Mucosa of gallbladder (tissue), 1 donor: ENCODE measurements around the gene OR6N1. TPM values are rescaled to one million over a fixed set of nuclear protein-coding genes. Genes with fewer than 3 reads are reported as not detected.

Experiments used
- DNase-seq: peaks from one replicate; pipeline ENCODE4 v3.0.0-alpha.2; 2020; ENCODE audit warnings: low spot score
- total RNA-seq: library from RNA; stranded (reverse); gene quantifications from one replicate; pipeline ENCODE4 v1.2.1, GENCODE V29; 2021
- donor health status: DM: no; HTN: no; CAD: no.

OR6N1 gene, protein sequence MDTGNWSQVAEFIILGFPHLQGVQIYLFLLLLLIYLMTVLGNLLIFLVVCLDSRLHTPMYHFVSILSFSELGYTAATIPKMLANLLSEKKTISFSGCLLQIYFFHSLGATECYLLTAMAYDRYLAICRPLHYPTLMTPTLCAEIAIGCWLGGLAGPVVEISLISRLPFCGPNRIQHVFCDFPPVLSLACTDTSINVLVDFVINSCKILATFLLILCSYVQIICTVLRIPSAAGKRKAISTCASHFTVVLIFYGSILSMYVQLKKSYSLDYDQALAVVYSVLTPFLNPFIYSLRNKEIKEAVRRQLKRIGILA
- not detected for total RNA-seq

DNA sequence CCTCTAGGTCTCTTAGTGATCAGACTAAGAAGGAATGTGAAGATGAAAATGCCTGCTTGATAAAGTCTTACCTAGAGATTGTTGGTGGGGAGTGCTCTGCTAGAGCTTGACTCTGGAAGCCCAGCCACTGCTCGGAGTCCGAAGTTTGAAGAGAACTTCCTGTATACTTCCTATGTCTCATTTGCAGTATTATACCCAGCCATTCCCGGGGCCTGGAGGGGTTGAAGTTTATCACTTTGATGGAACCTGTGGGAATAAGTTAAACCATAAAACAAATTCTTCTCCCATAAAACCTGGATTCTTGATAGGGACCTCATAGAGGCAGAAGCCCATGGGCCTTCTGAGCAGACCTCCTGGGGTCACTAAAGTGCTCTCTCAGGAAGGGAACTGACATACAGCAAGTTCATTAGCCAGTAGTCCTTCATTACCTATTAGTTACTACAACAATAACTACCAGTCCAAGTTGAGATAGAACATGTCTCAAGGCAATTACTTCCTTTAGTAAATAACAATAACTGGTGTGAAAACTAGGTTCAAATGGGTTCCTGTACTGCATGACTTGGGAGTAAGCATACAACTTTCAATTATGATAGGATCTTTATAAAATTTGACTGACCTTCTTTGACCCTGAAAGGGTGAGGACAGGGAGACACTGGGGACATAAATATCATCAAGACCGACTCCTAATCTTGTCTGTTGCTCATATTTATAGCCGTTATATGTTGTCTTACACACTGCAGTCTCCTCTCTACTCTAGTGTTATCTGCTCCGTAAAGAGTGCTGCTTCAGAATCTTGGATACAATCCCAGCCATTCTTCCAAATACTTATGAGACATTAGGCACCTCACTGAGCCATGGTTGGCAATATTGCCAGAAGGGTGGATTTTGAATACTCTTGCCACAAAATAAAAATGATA lies at the start of gene OR6N1:
Gene OR6N1, minus strand, starts transcription at position 246 of the 917 bp plus-strand sequence. CDS start 5,513 bp downstream, outside the sequence.
- DNase-seq = no peak

DNA sequence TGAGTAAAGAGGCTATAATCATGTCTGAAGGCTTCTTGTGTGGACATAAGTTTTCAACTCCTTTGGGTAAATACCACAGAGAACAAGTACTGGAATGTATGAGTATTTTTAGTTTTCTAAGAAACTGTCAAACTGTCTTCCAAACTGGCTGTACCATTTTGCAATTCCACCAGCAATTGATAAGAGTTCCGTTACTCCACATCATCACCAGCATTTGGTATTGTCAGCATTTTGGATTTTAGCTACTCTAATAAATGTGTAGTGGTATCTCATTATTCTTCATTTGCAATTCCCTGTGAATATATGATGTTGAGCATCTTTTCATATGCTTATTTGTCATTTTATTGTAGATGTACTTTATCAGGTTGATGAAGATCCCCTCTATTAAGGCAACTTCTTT lies 49.7 kb upstream of the OR6N1 start:
- no peak for DNase-seq

DNA sequence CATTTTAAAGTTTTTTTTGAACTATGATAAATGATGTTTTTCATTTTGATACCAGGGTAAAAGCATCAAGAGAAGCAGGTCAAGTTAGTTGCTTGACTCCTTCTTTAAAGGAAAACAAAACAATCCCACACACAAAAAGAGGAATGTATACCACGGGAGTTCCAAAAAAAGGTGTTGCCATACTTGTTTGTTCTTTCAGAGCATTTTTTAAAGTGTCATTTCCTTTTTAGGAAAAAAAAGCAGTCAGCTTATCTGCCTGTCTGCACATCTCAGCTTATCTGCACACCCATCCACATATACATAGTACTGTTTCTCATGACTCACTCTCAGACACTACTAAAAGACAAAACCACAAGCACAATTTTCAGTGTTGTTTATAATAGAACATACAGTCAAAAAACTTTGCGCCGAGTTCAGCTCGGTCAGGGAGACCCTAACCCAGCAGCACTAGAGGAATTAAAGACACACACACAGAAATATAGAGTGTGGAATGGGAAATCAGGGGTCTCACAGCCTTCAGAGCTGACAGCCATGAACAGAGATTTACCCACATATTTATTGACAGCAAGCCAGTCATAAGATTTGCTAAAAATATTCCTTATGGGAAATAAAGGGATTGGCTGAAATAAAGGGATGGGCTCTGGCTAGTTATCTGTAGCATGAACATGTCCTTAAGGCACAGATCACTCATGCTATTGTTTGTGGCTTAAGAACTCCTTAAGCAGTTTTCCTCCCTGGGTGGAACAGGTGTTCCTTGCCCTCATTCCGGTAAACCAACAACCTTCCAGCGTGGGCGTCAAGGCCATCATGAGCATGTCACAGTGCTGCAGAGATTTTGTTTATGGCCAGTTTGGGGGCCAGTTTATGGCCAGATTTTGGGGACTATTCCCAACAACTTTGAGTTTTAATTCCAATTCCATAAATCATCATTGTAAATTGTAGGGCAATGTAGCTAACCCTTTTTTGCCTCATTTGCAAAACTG lies 47.8 kb upstream of the OR6N1 start:
- DNase-seq = no peak

DNA sequence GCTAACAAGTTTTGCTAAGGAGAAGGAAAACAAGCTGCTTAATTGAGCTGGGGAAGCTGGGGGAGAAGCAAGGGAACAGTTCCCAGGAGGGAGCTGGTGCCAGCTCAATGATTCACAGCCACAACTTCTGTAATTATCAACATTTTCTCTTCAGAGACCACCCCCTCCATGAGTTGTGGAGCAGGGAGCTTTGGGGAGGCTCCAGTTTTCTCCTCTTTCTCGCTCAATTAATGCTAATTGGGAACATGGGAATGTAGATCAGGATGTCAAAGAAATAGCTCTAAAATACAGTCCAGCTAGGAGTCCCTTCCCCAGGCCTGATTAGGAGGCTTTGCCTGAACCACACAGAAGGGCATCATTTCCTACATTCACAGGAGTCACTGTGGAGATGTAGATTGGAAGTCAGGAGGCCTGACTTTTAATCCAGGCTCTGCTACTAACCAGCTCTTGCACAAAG lies 47.0 kb upstream of the OR6N1 start:
- DNase-seq = no peak

DNA sequence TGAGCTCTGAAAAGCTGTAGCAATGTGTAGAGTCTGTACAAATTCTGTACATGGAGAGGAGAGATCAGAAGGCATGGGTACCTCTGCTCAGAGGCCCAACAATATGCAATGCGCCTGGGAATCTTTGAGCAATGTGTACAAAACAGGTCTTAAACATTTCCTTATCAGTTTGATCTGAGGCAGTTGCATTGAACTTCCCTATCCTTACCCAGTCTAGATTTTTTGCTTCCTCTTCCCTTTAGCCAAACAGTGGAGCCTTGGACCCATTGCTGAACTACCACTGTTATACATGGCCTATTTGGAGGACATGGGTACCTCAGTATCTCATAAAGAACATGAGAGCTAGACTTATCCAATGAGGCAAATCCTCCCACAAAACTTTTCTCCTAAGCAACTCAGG lies 46.6 kb upstream of the OR6N1 start:
- DNase-seq = no peak

DNA sequence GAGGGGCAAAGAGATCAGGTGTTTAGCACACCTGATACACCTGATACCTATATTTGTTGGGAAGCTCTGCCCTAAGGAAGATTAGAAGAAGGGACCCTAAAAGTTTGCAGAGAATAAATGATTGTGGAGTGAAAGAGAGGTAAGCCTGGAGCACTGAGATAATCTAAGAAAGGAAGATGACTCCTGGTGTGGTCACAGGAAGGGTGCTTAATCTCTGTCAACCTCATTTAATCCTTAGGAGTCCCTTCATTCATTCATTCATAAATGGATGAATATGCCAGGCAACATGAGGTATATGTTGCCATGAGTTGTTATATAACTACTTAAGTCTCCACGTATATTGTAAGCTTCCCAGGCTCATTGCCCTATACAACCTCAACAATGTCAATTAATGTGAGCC lies 43.0 kb upstream of the OR6N1 start:
- DNase-seq = no peak

DNA sequence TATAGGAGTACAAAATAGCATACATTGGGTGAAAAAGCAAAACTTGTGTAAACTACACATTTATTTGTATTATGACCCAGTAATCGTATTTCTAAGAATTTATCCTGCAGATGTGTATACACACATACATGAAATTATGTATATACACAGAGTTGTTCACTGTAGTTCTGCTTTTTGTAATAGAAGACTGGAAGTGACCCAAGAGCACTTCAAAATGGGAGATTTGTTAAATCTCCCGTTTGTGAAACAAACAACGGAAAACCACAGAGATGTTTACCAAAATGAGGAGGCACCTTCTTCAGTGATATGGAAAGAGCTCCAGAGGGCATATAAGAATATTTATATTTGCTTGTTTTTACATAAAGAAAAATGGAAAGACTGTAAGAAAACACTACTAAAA lies 41.2 kb upstream of the OR6N1 start:
- DNase-seq = no peak

DNA sequence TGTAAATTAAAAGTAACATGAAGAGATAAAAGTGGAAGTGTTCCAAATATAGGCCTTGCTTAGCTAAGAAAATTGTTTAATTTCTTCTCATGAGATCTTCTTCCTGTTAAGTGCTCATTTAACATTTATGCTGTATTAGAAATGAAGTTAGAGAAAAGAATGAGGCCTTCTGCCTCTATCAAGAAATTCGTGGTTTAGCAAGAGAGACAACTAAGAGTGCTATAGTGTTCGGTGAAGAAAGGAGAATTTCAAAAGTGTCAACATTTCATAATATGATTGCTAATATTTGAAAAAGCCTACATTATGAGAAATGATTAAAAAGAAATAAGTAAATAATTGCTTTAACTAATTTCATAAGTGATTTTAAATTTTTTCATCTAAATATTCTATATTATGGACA lies 40.3 kb upstream of the OR6N1 start:
- no peak for DNase-seq

DNA sequence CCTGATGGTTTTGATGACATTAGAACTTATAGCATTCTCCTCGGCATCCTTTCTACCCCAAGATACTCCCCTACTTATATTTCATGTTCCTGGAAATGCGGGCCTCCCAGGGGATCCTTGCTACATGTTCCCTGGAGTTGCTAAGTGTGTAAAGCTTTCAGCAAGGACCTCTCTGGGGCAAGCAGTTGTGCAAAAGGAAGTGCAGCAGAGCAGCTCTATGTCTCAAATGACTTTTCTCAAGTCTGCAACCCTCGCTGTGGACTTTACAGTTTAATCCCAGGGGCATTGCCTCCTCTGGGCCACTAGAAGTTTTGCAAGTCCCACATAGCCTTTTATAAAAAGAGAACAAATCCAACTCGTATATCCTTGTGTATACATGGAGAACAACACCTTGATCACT lies 38.3 kb upstream of the OR6N1 start:
- DNase-seq = no peak

DNA sequence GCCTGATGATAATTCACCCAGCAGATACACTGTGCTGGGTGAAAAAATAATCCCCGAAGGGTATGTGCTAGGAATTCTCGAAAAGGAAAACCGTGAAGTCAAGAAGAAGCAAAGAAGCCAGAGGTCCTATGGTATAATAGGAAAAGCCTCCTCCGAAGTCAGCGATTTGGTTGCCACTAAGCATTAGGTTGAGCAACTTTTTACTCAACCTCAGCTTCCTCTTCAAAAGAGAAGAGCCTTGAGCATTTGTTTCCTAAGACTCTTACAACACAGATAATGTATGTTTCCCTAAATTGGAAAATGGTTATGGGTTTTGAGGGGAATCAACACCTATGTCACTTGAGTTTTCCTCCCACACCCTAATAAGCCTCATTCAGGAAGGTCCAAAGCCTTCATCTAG lies 37.9 kb upstream of the OR6N1 start:
- DNase-seq = no peak

DNA sequence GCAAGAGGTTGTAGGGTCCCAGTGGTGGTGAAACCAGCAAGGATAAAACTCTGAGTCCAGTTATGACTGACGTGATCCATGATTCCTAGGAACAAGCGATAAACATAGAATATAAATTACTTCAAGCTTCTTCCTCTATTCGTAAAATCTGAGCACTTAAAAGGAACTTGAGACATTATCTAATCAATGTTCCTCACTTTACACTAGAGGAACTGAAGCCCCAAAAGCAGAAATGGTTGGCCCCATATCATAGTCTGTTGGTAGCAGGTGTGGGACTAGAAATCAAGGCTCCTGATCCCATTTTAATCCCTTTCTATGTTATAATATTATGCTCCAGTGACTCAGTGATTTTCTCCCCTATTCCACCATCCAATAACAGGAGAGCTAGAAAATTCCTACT lies 37.3 kb upstream of the OR6N1 start:
- no peak for DNase-seq

DNA sequence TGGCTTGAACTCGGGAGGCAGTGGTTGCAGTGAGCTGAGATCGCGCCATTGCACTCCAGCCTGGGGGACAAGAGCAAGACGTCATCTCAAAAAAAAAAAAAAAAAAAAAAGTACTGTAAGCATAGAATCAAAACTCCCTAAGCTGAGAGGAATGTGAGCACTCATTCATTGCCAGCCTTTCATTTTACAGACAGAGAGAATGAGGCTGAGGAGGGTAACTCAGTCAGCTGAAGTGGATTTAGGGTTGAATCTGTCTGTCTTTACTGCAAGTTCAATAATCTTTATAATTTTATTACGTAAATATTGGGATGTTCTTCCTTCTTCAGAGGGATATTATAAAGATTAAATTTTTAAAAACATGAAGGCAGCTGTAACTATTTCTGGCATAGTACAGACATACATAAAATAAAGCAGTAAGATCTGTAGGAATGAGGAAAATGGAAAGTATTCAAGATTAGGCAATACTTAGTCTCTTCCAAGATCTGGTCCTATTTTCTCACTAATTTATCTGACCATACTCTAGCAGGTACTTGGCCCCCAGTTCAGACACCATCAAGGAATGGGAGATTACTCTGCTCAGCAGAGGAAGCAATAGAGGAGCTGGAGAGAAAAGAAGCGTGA lies 35.0 kb upstream of the OR6N1 start:
- no peak for DNase-seq

DNA sequence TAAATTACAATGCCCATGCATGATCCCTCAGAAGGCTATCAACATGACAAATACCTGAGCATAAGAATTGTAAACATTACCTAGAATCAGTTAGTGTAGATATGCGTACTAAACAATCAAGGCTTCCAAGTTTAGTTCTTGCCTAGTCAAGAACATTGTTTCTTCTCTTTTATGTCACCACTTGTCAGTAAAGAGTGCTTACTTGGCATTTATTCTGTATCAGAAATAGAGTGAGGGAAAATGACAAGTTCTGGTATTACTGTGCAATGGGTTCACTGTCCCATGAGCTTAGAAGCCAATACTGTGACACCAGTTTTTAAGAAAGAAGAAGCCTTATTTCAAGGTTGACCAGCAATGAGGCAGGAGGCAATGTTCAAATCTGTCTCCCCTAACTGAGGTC lies 31.7 kb upstream of the OR6N1 start:
- no peak for DNase-seq

DNA sequence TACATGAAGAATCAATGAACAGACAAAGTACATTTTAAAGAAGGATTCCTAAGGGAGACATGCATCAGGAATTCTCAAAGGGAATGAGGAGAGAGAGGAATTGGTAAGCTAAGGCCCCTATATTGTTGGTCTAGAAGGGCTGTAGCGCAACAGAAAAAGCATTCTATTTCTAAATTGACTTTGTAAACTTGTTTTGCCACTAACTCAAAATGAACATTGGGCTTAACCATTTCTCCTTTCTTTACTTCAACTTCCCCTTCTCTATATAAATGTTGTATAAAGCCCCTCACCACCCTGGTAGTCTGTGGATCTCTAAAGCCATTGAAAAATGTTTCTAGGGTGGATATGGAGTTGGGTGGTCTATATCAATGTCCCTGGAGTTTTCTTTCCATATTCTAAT lies 29.4 kb upstream of the OR6N1 start:
- DNase-seq = no peak

DNA sequence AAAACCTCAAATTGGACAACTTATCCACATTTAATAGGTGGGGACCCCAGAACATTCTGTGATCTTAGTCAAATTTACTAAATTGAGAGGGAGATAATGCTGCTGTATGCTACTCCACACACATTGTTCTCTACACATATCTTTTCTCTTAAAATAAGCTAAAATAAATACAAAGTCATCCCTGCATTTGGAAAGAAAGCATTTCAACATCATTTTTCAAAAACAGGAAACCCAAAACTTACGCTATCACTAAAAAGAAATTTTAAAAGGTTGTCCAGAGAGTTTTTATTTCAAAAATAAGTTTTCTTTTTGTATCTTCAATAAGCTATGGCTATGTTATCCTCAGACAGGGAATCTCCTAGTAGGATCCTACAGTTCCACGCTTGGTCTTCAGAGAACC lies 28.5 kb upstream of the OR6N1 start:
- no peak for DNase-seq

DNA sequence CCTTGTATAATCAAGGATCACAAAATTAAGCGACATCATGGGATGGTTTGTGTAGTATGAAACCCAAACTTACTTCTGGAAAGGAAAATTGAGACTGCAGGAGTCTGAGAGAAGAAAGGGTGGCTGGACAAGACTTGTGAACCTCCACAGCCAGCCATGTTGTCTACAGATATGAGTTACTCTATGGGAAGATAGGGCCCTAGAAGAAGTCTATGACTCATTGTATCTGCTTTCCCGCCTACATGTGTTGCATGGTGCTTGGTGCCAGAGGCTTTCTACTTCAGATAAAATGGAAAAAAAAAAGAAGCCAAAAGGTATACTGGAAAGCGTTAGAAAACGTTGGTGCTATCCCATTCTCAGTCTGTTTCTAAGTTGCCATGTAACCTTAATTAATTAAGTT lies 27.7 kb upstream of the OR6N1 start:
- DNase-seq = no peak

DNA sequence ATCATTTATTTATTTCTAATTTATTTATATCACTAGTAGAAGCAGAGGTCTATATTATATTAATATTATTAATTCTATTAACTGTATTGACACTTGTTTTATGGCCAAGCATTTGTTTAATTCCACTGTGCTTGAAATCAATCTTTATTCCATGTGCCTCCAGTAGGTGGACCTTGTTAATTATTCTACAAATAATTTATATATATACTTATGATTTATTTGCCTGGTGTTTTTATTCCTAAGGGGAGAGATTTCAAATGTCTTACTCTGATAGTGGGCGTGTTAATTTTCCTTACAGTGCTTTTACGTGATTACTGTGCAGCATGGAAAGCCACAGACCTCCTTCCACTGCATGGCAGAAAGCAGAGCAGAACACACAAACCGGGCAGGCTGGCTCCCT lies 26.5 kb upstream of the OR6N1 start:
- no peak for DNase-seq

DNA sequence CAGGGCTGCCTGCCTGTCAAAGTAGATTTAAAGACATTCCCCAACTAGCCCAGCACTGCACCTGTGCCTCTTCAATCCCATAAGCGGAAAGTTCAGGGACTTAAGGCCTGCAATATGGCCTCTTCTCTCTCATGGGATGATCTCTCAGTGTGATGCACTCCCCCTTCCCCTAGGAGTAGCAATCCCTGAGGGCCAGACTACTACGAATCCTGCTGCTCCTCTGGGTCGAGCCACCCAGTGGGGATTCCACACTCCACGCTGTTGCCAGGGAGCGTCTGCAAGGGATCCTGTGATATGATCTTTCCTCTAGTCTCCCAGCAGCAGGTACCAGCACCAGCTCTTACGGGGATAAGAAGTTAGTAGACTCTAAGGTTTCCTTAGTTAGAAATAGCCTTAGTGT lies 22.3 kb upstream of the OR6N1 start:
- DNase-seq = no peak

DNA sequence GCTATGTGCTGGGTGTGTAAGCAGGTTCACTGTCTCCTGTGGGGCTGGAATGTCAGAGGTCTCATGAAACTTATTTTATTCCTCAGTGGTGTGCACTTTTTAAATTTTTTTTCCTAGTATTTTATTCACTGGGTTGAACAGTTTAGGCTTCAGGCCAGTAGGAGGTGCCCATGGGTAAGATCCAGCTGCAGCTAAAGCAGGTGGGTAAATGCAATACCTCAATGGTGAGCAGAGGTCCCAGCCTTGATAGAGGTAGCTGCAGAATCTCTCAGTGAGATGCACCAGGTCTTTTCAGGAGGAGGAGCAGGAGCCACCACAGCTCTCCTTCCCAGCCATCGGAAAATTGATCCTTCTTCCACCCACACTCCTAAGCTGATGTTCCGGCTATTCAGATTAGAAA lies 21.6 kb upstream of the OR6N1 start:
- no peak for DNase-seq

DNA sequence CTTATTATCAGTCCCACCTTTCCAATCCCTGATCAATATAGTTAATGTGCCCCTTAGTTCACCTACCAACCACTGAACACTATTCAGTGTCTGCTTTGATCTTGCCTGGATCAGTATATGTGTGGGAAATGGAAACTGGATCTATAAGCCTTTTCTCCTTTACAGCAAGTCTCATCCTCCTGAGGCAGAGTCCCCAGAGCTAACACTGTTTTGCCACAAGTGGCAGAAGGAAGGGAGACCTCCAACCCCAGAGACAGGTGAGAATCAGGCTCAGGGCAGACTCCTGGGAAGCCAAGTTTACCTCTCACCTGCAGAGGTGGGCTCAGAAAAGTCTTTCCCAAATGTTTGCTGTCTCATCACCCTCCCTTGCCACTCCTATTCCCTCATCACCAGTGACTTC lies 9.1 kb upstream of the OR6N1 start, which contains the start of gene OR6N2:
Gene OR6N2, minus strand, starts transcription at position 101 of the 400 bp plus-strand sequence. CDS start 3,569 bp downstream, outside the sequence.
- no peak for DNase-seq

DNA sequence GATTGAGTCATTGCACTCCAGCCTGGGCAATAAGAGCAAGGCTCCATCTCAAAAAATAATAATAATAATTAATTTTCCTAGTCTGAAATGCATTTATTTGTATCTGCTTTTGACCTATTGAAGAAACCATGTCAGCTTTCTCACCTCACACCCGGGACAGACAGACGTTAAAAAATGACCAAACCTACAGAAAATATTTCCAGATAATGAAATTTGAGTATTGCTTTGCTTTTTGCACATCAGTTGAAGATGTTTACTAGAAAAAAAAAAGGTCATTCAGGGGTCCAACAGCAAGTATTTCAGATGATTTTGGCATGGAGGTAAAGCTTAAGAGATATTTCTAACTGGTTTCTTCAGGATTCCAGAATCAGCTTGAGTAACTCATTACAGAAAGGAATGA lies 17.6 kb downstream of the OR6N1 start, which contains the start of gene OR6K6:
Gene OR6K6, plus strand, starts transcription at position 301 of the 400 bp plus-strand sequence. CDS start 168 bp downstream, outside the sequence.
- DNase-seq = no peak
